GM12878 (cell line): ENCODE measurements around the gene DCPS. TPM values are rescaled to one million over a fixed set of nuclear protein-coding genes. Genes with fewer than 3 reads are reported as not detected.

Source experiments
- ATAC-seq: fragments of 200-7000 bp; cut with Tn5 transposase; 3 replicates; pipeline ENCODE4 v1.9.1; 2020; ENCODE audit warnings: mild to moderate bottlenecking, moderate library complexity
- BruUV-seq: library from RNA; stranded (reverse); fragments of 400-500 nt; replicated peaks from 2 replicates; lab custom pipeline; 2021; lab: Mats Ljungman, UMichigan
- CTCF ChIA-PET: fragments of 300-600 bp; sonication (Branson Sonifier 250); formaldehyde crosslinking; extraction: SDS; loops from one replicate; lab custom pipeline; 2021; ENCODE audit warnings: inconsistent platforms; lab: Yijun Ruan, JAX
- POLR2A ChIA-PET: fragments of 350-600 bp; formaldehyde crosslinking; extraction: SDS; loops from one replicate; lab custom pipeline; 2021; ENCODE audit warnings: inconsistent platforms; lab: Charles Lee
- RAD21 ChIA-PET: fragments of 300-600 bp; sonication (Branson Sonifier 250); formaldehyde crosslinking; loops from one replicate; lab custom pipeline; 2023; ENCODE audit warnings: antibody characterized with exemption; ENCODE audit not compliant: unreplicated experiment; lab: Charles Lee
- SMC1A ChIA-PET: fragments of 300-600 bp; sonication (Branson Sonifier 250); formaldehyde crosslinking; loops from one replicate; lab custom pipeline; 2023; ENCODE audit not compliant: unreplicated experiment, uncharacterized antibody; lab: Charles Lee
- DNase-seq: peaks from one replicate; pipeline ENCODE4 v3.0.0-alpha.2; 2011; ENCODE audit warnings: low read depth, low spot score
- FAIRE-seq: peaks from 3 replicates; lab custom pipeline; 2011; peaks lifted over from hg19 to GRCh38; lab: Jason Lieb, UNC
- H2AFZ ChIP-seq: 2 replicates; pipeline ENCODE4 v1.6.0; 2011; ENCODE audit warnings: low read depth, low read length, control low read depth; ENCODE audit not compliant: control insufficient read depth
- H3K27ac ChIP-seq: 2 replicates; pipeline ENCODE4 v1.5.1; 2011; ENCODE audit warnings: control low read depth; ENCODE audit not compliant: control insufficient read depth, insufficient read depth
- H3K27me3 ChIP-seq, 2 experiments: replicated peaks in 1 of 2; 2 replicates each; pipeline versions ENCODE4 v1.6.0 to v1.6.1; 2011; ENCODE audit warnings: low read length in 1 of 2; ENCODE audit not compliant: control insufficient read depth in 2 of 2, insufficient read depth in 2 of 2
- H3K36me3 ChIP-seq, 2 experiments: 2 replicates each; pipeline ENCODE4 v1.5.1; 2011; ENCODE audit warnings: low read length in 1 of 2; ENCODE audit not compliant: control insufficient read depth in 2 of 2, insufficient read depth in 2 of 2
- H3K4me1 ChIP-seq: 2 replicates; pipeline ENCODE4 v1.6.1; 2011; ENCODE audit warnings: mild to moderate bottlenecking, low read length, moderate library complexity, mixed read lengths; ENCODE audit not compliant: control insufficient read depth, insufficient read depth
- H3K4me2 ChIP-seq: 2 replicates; pipeline ENCODE4 v1.6.0; 2011; ENCODE audit warnings: control low read depth; ENCODE audit not compliant: control insufficient read depth, insufficient read depth
- H3K4me3 ChIP-seq: fragments of 200-600 bp; sonication (generic); 2 replicates; pipeline ENCODE4 v1.5.1; 2016
- H3K79me2 ChIP-seq: 2 replicates; pipeline ENCODE4 v1.6.0; 2011; ENCODE audit warnings: low read length; ENCODE audit not compliant: control insufficient read depth, insufficient read depth
- H3K9ac ChIP-seq: 2 replicates; pipeline ENCODE4 v1.8.0; 2011; ENCODE audit warnings: low read length, control low read depth, mixed read lengths; ENCODE audit not compliant: control insufficient read depth, insufficient read depth
- H3K9me3 ChIP-seq: replicated peaks from 3 replicates; pipeline ENCODE4 v1.5.1; 2011; ENCODE audit warnings: mild to moderate bottlenecking, low read length; ENCODE audit not compliant: control insufficient read depth, insufficient read depth
- H4K20me1 ChIP-seq: 2 replicates; pipeline ENCODE4 v1.6.0; 2011; ENCODE audit not compliant: control insufficient read depth, insufficient read depth
- CREB1 ChIP-seq: IDR thresholded peaks from 2 replicates; pipeline ENCODE4 v1.6.1; 2012; ENCODE audit warnings: low read depth, mild to moderate bottlenecking, inconsistent platforms
- HDAC6 ChIP-seq: fragments of 200-600 bp; sonication (generic); IDR thresholded peaks from one replicate; pipeline ENCODE4 v1.8.0; 2017; ENCODE audit warnings: antibody characterized with exemption; ENCODE audit not compliant: unreplicated experiment
- NFXL1 ChIP-seq: fragments of 450-650 bp; IDR thresholded peaks from 2 replicates; pipeline ENCODE4 v1.6.1; 2017; ENCODE audit warnings: antibody characterized with exemption, mild to moderate bottlenecking, borderline replicate concordance
- POU2F2 ChIP-seq: IDR thresholded peaks from 3 replicates; pipeline ENCODE4 v1.6.1; 2011; ENCODE audit warnings: low read depth, mild to moderate bottlenecking, low read length, borderline replicate concordance
- WGBS: methylation state at CpG from one replicate; pipeline ENCODE4 v1.1.6; 2016; ENCODE audit warnings: low lambda C conversion rate; ENCODE audit not compliant: insufficient replicate concordance, insufficient coverage; ENCODE audit errors: missing lambda C conversion rate; 5-methylcytosine and 5-hydroxymethylcytosine counted together
- in situ Hi-C: fragments of 300-500 bp; cut with MboI; formaldehyde crosslinking; loops from 9 replicates; pipeline ENCODE4 v1.14.3; 2018; ENCODE audit warnings: mixed read lengths
- intact Hi-C: fragments of 100-400 bp; cut with micrococcal nuclease; formaldehyde crosslinking; loops from one replicate; pipeline ENCODE4 v1.14.2; 2022; ENCODE audit not compliant: unreplicated experiment
- polyA plus RNA-seq, 11 experiments: library from polyadenylated mRNA; depleted of rRNA in 4 of 11; unstranded in 6 of 11; stranded (reverse) in 5 of 11; fragments of >200 nt; fragmentation: Nextera tagmentation in 4 of 11; fragmentation: Illumina TruSeq in 1 of 11; extraction: Ambion mirVana in 4 of 11; extraction: Trizol in 1 of 11; gene quantifications; 1 replicate in 1 of 11; 2 replicates in 10 of 11; pipeline versions ENCODE4 v1.2.1 to v1.2.3, GENCODE V29; 2011 to 2016; ENCODE audit warnings: inconsistent platforms in 2 of 11, missing spikeins in 2 of 11, low read depth in 1 of 11
- total RNA-seq, 4 experiments: library from RNA; depleted of rRNA in 3 of 4; stranded (reverse); fragments of >200 nt in 3 of 4; fragmentation: Illumina TruSeq in 1 of 4; extraction: Trizol in 1 of 4; gene quantifications; 2 replicates each; pipeline versions ENCODE4 v1.2.1 to v1.2.3, GENCODE V29; 2013 to 2021
- TF ChIP-seq, protein P1 (sequence below): fragments of 450-650 bp; IDR thresholded peaks from 2 replicates; pipeline ENCODE4 v1.6.1; 2017; ENCODE audit warnings: antibody characterized with exemption, mild to moderate bottlenecking, moderate library complexity

DCPS gene
- total and polyA plus RNA-seq, 10 of the 15 experiments (the other 5 are each of a cell fraction or from before 2014, with no cell fraction given): 23.5 to 101 (median 67.4) TPM

DNA sequence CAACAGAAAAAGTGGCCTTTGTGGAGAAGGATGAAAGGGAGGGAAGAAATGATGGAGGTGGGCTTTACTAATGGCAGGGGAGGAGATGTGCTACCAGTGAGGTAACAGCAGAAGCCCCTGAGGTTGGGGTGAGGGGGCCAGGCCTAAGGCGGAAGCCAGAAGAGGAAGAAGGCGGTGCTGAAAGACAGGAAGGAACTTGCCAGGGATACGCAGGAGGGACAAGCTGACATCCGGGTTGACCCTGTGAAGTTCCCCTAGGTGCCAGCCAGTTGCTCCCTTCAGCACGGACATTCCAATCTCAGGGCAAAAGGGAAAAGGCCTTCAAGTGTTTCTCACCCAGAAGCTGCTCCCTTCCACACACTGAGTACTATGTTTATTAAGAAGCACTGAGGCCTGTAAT is 23.3 kb upstream of the DCPS start:
- 34% methylated on average over 5 of the region's 5 CpGs for WGBS
- in situ Hi-C loops (no loop called here), intact Hi-C loops (no loop called here)
- Histone ChIP-seq H2AFZ (no peak overlapping the region), H3K4me2 (no peak overlapping the region), H3K4me1 (peaks cover 21% of the 10 kb centered on the region), H3K79me2 (peaks cover 6% of the 10 kb centered on the region), H3K27ac (no peak overlapping the region), H3K4me3 (no peak overlapping the region), H3K9me3 (no peaks in the 10 kb centered on the region), H3K36me3 (peaks cover 3 to 10% of the 10 kb centered on the region in 2 experiments), H3K9ac (no peak overlapping the region), H3K27me3 (no peaks in the 10 kb centered on the region), H4K20me1 (no peaks in the 10 kb centered on the region)
- FAIRE-seq (no peak), ATAC-seq (no peak), DNase-seq (no peak)
- ChIA-PET CTCF (interaction anchor here (1.8 kb wide), 1 partner anchor 30 kb away, joined by 5 read pairs; no protein-coding TSS in a partner anchor), RAD21 (interaction anchor here (0.7 kb wide), 1 partner anchor 28 kb away, joined by 3 read pairs; no protein-coding TSS in a partner anchor), SMC1A (interaction anchor here (1.8 kb wide), 1 partner anchor 8 kb away, joined by 6 read pairs; no protein-coding TSS in a partner anchor), POLR2A (interaction anchor here (0.9 to 1.9 kb wide), 3 partner anchors 11 to 23 kb away, joined by 3 to 10 read pairs (median 3); partner anchors contain the start of genes DCPS, FOXRED1 and SRPRA)
- no TSS peak for BruUV-seq
- TF ChIP-seq NFXL1 (no peak), HDAC6 (no peak), CREB1 (no peak), POU2F2 (no peak)
- TF ChIP-seq, protein P1, sequence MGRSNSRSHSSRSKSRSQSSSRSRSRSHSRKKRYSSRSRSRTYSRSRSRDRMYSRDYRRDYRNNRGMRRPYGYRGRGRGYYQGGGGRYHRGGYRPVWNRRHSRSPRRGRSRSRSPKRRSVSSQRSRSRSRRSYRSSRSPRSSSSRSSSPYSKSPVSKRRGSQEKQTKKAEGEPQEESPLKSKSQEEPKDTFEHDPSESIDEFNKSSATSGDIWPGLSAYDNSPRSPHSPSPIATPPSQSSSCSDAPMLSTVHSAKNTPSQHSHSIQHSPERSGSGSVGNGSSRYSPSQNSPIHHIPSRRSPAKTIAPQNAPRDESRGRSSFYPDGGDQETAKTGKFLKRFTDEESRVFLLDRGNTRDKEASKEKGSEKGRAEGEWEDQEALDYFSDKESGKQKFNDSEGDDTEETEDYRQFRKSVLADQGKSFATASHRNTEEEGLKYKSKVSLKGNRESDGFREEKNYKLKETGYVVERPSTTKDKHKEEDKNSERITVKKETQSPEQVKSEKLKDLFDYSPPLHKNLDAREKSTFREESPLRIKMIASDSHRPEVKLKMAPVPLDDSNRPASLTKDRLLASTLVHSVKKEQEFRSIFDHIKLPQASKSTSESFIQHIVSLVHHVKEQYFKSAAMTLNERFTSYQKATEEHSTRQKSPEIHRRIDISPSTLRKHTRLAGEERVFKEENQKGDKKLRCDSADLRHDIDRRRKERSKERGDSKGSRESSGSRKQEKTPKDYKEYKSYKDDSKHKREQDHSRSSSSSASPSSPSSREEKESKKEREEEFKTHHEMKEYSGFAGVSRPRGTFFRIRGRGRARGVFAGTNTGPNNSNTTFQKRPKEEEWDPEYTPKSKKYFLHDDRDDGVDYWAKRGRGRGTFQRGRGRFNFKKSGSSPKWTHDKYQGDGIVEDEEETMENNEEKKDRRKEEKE: no peak
